Heart right ventricle (tissue), 16 donors: Measurements from ENCODE around the gene ATP5F1E. TPM values are rescaled to one million over a fixed set of nuclear protein-coding genes. Genes with fewer than 3 reads are reported as not detected.
A peak's percentile ranks its signal among the peaks of the same experiment; 100 is the strongest.

ENCODE experiments used
- ATAC-seq, 8 donors: fragments of 200-7000 bp; cut with Tn5 transposase; one replicate each; pipeline ENCODE4 v1.9.1; 2020; ENCODE audit warnings: mild to moderate bottlenecking in 8 of 8, moderate library complexity in 8 of 8, moderate number of reproducible peaks in 1 of 8
- DNase-seq, 2 donors: peaks; one replicate each; pipeline ENCODE4 v3.0.0-alpha.2; 2020
- H3K27ac ChIP-seq, 10 donors: fragments of 200-600 bp; sonication (generic) in 2 of 10; one replicate each; pipeline versions ENCODE4 v1.5.0 to v1.8.0; 2020 to 2022; ENCODE audit warnings: mild to moderate bottlenecking in 3 of 10
- H3K27me3 ChIP-seq, 7 donors: fragments of 200-600 bp; one replicate each; pipeline ENCODE4 v1.8.0; 2021 to 2022; ENCODE audit warnings: mild to moderate bottlenecking in 2 of 7
- H3K36me3 ChIP-seq, 9 donors: fragments of 200-600 bp; sonication (generic) in 1 of 9; one replicate each; pipeline versions ENCODE4 v1.5.0 to v1.8.0; 2020 to 2022; ENCODE audit warnings: mild to moderate bottlenecking in 2 of 9
- H3K4me1 ChIP-seq, 9 donors: fragments of 200-600 bp; sonication (generic) in 1 of 9; one replicate each; pipeline versions ENCODE4 v1.5.0 to v1.8.0; 2020 to 2022; ENCODE audit warnings: mild to moderate bottlenecking in 4 of 9
- H3K4me3 ChIP-seq, 10 donors: fragments of 200-600 bp; sonication (generic) in 2 of 10; one replicate each; pipeline versions ENCODE4 v1.5.0 to v1.8.0; 2020 to 2022; ENCODE audit warnings: mild to moderate bottlenecking in 7 of 10, moderate library complexity in 2 of 10
- H3K9me3 ChIP-seq, 11 donors: fragments of 200-600 bp in 10 of 11; sonication (generic) in 2 of 11; one replicate each; pipeline versions ENCODE4 v1.5.0 to v1.8.0; 2013 to 2022; ENCODE audit warnings: mild to moderate bottlenecking in 2 of 11, control low read depth in 1 of 11, moderate library complexity in 1 of 11
- CTCF ChIP-seq, 9 donors: fragments of 200-600 bp; sonication (generic) in 2 of 9; IDR thresholded peaks; one replicate each; pipeline versions ENCODE4 v1.5.0 to v1.8.0; 2021 to 2022; ENCODE audit warnings: antibody characterized with exemption in 9 of 9, mild to moderate bottlenecking in 5 of 9, moderate library complexity in 1 of 9
- whole genome bisulfite sequencing, 2 donors: extraction: QIAGEN DNeasy Blood & Tissue Kit; methylation state at CpG; one replicate each; pipeline ENCODE4 v1.1.7; 2013; ENCODE audit warnings: inconsistent platforms in 1 of 2; 5-methylcytosine and 5-hydroxymethylcytosine counted together
- intact Hi-C, 10 donors: fragments of 100-400 bp; cut with DNase I; formaldehyde crosslinking; loops; one replicate each; pipeline versions ENCODE4 v1.11.1 to v1.14.2; 2022
- polyA plus RNA-seq, 2 donors: library from polyadenylated mRNA; stranded (reverse); fragments of 200-250 nt; gene quantifications; one replicate each; pipeline ENCODE4 v1.2.3, GENCODE V29; 2013
- total RNA-seq, 10 donors: library from RNA; stranded (reverse); fragmentation: NEBNext Ultra II Directional in 3 of 10; extraction: Animal tissue kit (Norgen Biotek cat#: 25700) in 3 of 10; gene quantifications; one replicate each; pipeline versions ENCODE4 v1.2.1 to v1.2.4, GENCODE V29; 2021 to 2023
- donor health status: Arrhythmogenic right ventricular cardiomyopathy.
- donor health status: ischemic (EF 13 %, LVEDD 7.1; RV severe dilation, severe dysfunction).
- donor health status: healthy with polysubstance abuse.
- donor health status: DM: no; HTN: yes; CAD: no.
- donor health status: DM: no; HTN: no; CAD: no.
- donor health status: ischemic (EF 25% LVEDD 6.9; RV normal size, moderate dysfunction).
- donor health status: ischemic (EF 25% LVEDD 5.7; RV mildly dilated, moderate dysfunction).
- donor health status: healthy.
- donor health status: DM: yes; HTN: yes; CAD: no.
- donor health status: Ischemic cardiomyopathy.
- donor health status: ischemic (EF 35%, LVEDD 5.7; RV mildly dilated, moderate dysfunction).
- donor health status: nonischemic (EF 11% LVEDD 7.7; RV severe dilation, severe dysfunction).
- donor health status: DM: yes; HTN: yes; CAD: no.
- donor health status: PGD.
- donor health status: ischemic (EF 29% LVEDD 5.4; RV normal size, mild dysfunction).
- donor health status: nonischemic (EF 23%, LVEDD 6.1; RV moderate dilation, normal function).

ATP5F1E gene
- total and polyA plus RNA-seq, 12 donors = 84.7 to 155 (median 121) TPM

DNA sequence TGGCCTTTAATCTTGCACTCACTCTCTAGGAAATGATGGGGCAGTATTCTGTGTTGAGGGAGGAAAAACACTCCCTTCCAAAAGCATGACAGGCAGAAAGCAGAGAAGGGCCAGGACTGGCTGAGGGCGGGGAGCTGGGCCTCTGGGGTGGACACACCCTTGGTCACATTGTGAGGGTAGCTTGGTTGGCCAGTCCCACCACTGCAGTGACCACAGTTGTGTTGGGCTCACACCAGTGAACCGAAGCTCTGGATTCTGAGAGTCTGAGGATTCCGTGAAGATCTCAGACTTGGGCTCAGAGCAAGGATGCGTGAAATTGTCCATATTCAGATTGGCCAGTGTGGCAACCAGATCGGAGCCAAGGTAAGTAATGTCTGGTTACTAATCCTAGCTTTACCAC, 12.9 kb downstream of the ATP5F1E start, which contains the start of gene TUBB1:
TSS of gene TUBB1 (plus strand) at position 213 of the 400 bp plus-strand sequence. CDS start at position 307, 94 bp downstream.
- H3K27ac ChIP-seq = no peak within 1 kb of the TSS
- no peak for TF ChIP-seq CTCF (IDR thresholded peaks at IDR 0.05)

DNA sequence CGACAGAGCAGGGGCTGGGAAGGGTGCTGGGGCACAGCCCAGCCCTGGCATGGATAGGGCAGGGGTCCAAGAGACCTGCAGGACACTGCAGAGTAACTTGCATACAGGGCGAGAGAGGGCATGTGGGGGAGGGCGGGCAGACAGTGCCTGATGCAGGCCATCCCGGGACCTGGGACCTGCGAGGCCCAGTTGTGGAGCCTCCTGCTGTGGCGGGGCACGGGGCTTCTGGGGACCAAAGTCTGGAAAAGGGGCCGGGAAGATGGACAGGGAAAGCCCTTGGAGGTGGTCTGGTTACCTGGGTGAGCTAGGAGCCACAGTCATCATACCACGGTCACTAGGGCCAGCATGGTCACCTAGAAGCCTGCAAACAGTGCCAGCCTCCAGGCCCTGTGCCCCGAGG, 13.3 kb downstream of the ATP5F1E start:
- no peaks in the 10 kb centered on the region for H3K27me3 ChIP-seq

More for the DNA sequence above, 12.9 kb downstream of the ATP5F1E start, which contains the start of gene TUBB1:
- Histone ChIP-seq H3K4me1 (peaks cover 2 to 32% (median 25%) of the 10 kb centered on the region in 9 donors), H3K36me3 (peaks cover 0 to 33% (median 22%) of the 10 kb centered on the region in 9 donors), H3K4me3 (no peak within 1 kb of the TSS), H3K27me3 (no peaks in the 10 kb centered on the region), H3K9me3 (no peaks in the 10 kb centered on the region)
- no peak for ATAC-seq
- intact Hi-C loops = loop anchor here in 1 of 10 donors (10.0 kb wide), 1 partner anchor 124 kb away; no protein-coding TSS in a partner anchor
- DNase-seq = no peak
- WGBS, 2 donors = 98% methylated on average over 5 of the region's 5 CpGs

GRCh38 chr20:59017493-59018231, 14.5 kb downstream of the ATP5F1E start:
- 89 to 91% methylated on average over 16 of the region's 16 CpGs for WGBS, 2 donors
- intact Hi-C loops = loop anchor here in 1 of 10 donors (10.0 kb wide), 1 partner anchor 123 kb away; no protein-coding TSS in a partner anchor
- Histone ChIP-seq H3K27ac (peak overlapping the region in 8 of 10 donors; percentile 17 to 65 (median 38)), H3K4me1 (peaks cover 2 to 34% (median 25%) of the 10 kb centered on the region in 9 donors), H3K4me3 (no peak overlapping the region), H3K9me3 (no peaks in the 10 kb centered on the region), H3K27me3 (no peaks in the 10 kb centered on the region), H3K36me3 (peaks cover 0 to 17% (median 7%) of the 10 kb centered on the region in 9 donors)
- ATAC-seq (peak in 2 of 8 donors; percentile 4 to 14), DNase-seq (peak in 1 of 2 donors; percentile 10)
- no peak for TF ChIP-seq CTCF (IDR thresholded peaks at IDR 0.05)

More for the DNA sequence above, 13.3 kb downstream of the ATP5F1E start:
- TF ChIP-seq CTCF (IDR thresholded peaks at IDR 0.05) = no peak
- Histone ChIP-seq H3K9me3 (no peaks in the 10 kb centered on the region), H3K27ac (no peak overlapping the region), H3K4me3 (no peak overlapping the region), H3K4me1 (peaks cover 2 to 34% (median 25%) of the 10 kb centered on the region in 9 donors), H3K36me3 (peaks cover 0 to 29% (median 18%) of the 10 kb centered on the region in 9 donors)
- ATAC-seq (peak in 1 of 8 donors; percentile 28), DNase-seq (peak in 1 of 2 donors; percentile 10)
- 96 to 98% methylated on average over 10 of the region's 10 CpGs for WGBS, 2 donors
- intact Hi-C loops = loop anchor here in 1 of 10 donors (10.0 kb wide), 1 partner anchor 124 kb away; no protein-coding TSS in a partner anchor

GRCh38 chr20:59016795-59017492, 15.2 kb downstream of the ATP5F1E start:
- intact Hi-C loops = loop anchor here in 1 of 10 donors (10.0 kb wide), 1 partner anchor 122 kb away; no protein-coding TSS in a partner anchor
- ATAC-seq (peak in 6 of 8 donors; percentile 33 to 53 (median 38)), DNase-seq (no peak)
- WGBS, 2 donors = 35 to 48% methylated on average over 4 of the region's 4 CpGs
- H3K4me3 ChIP-seq = no peak overlapping the region
- no peak for TF ChIP-seq CTCF (IDR thresholded peaks at IDR 0.05)
- H3K4me1 ChIP-seq = peaks cover 2 to 36% (median 26%) of the 10 kb centered on the region in 9 donors
- peaks cover 0 to 10% (median 3%) of the 10 kb centered on the region in 9 donors for H3K36me3 ChIP-seq
- no peaks in the 10 kb centered on the region for H3K27me3 ChIP-seq
- H3K9me3 ChIP-seq = no peaks in the 10 kb centered on the region
- H3K27ac ChIP-seq = peak overlapping the region in 8 of 10 donors; percentile 17 to 65 (median 38)
